Measurements from ENCODE around the gene PUS1. TPM values are rescaled to one million over a fixed set of nuclear protein-coding genes. Genes with fewer than 3 reads are reported as not detected.

PUS1 gene
- total and polyA plus RNA-seq, 2 experiments from 2014 or later, result 10.2 to 10.7 TPM

GRCh38 chr12:131990066-131990979 is 61.2 kb downstream of the PUS1 start:
- Histone ChIP-seq H3K4me1 (ENCODE audit: insufficient read depth) (no peaks in the 10 kb centered on the region), H3K9me3 (ENCODE audit: low read depth) (no peaks in the 10 kb centered on the region), H3K27me3 (no peaks in the 10 kb centered on the region), H3K9me2 (replicated peaks; ENCODE audit: insufficient read depth) (no peaks in the 10 kb centered on the region), H3K4me3 (no peak overlapping the region), H3K4me2 (no peak overlapping the region), H2AFZ (no peak overlapping the region), H3K36me3 (replicated peaks; ENCODE audit: insufficient read depth, low read depth) (no peaks in the 10 kb centered on the region), H4K20me1 (ENCODE audit: insufficient read depth, poor library complexity, severe bottlenecking) (no peaks in the 10 kb centered on the region), H3K79me2 (no peaks in the 10 kb centered on the region), H3K27ac (no peak overlapping the region)
- TF ChIP-seq EZH2 (IDR thresholded peaks at IDR 0.05; ENCODE audit: borderline replicate concordance), result no peak
- no peak for DNase-seq (ENCODE audit: low spot score)
- WGBS (ENCODE audit: low lambda C conversion rate, missing lambda C conversion rate), result 87% methylated on average over 24 of the region's 24 CpGs

- Histone ChIP-seq H3K27ac (no peak overlapping the region), H3K27me3 (no peaks in the 10 kb centered on the region), H3K79me2 (no peaks in the 10 kb centered on the region), H4K20me1 (ENCODE audit: insufficient read depth, poor library complexity, severe bottlenecking) (no peaks in the 10 kb centered on the region), H3K4me1 (ENCODE audit: insufficient read depth) (no peaks in the 10 kb centered on the region), H3K36me3 (replicated peaks; ENCODE audit: insufficient read depth, low read depth) (no peaks in the 10 kb centered on the region), H3K4me2 (no peak overlapping the region), H3K9me3 (ENCODE audit: low read depth) (no peaks in the 10 kb centered on the region), H3K4me3 (no peak overlapping the region), H3K9me2 (replicated peaks; ENCODE audit: insufficient read depth) (no peaks in the 10 kb centered on the region), H2AFZ (no peak overlapping the region)
- DNase-seq (ENCODE audit: low spot score), result no peak
- TF ChIP-seq EZH2 (IDR thresholded peaks at IDR 0.05; ENCODE audit: borderline replicate concordance) (no peak), EZH2phosphoT487 (IDR thresholded peaks at IDR 0.05; ENCODE audit: low read depth, severe bottlenecking, unreplicated experiment) (no peak)
- 94% methylated on average over 9 of the region's 9 CpGs for WGBS (ENCODE audit: low lambda C conversion rate, missing lambda C conversion rate)
These were observed 61.9 kb downstream of the PUS1 start for GRCh38 chr12:131990980-131991305.

GRCh38 chr12:131991816-131992430 is 62.8 kb downstream of the PUS1 start:
- no peaks in the 10 kb centered on the region for H3K27me3 ChIP-seq
- no peak overlapping the region for H3K4me3 ChIP-seq
- WGBS (ENCODE audit: low lambda C conversion rate, missing lambda C conversion rate), result 90% methylated on average over 11 of the region's 11 CpGs
- H3K4me1 ChIP-seq (ENCODE audit: insufficient read depth), result no peaks in the 10 kb centered on the region
- H2AFZ ChIP-seq, result no peak overlapping the region
- H3K4me2 ChIP-seq, result no peak overlapping the region
- H3K9me3 ChIP-seq (ENCODE audit: low read depth), result no peaks in the 10 kb centered on the region
- no peaks in the 10 kb centered on the region for H3K36me3 ChIP-seq (replicated peaks; ENCODE audit: insufficient read depth, low read depth)
- no peaks in the 10 kb centered on the region for H3K9me2 ChIP-seq (replicated peaks; ENCODE audit: insufficient read depth)
- H4K20me1 ChIP-seq (ENCODE audit: insufficient read depth, poor library complexity, severe bottlenecking), result no peaks in the 10 kb centered on the region
- no peaks in the 10 kb centered on the region for H3K79me2 ChIP-seq
- no peak overlapping the region for H3K27ac ChIP-seq
- DNase-seq (ENCODE audit: low spot score), result no peak
- TF ChIP-seq EZH2phosphoT487 (IDR thresholded peaks at IDR 0.05; ENCODE audit: low read depth, severe bottlenecking, unreplicated experiment) (no peak), EZH2 (IDR thresholded peaks at IDR 0.05; ENCODE audit: borderline replicate concordance) (no peak), CTCF (IDR thresholded peaks at IDR 0.05; ENCODE audit: poor library complexity) (no peak)

- Histone ChIP-seq H3K27ac (no peak overlapping the region), H4K20me1 (ENCODE audit: insufficient read depth, poor library complexity, severe bottlenecking) (no peaks in the 10 kb centered on the region), H2AFZ (no peak overlapping the region), H3K4me1 (ENCODE audit: insufficient read depth) (no peaks in the 10 kb centered on the region), H3K79me2 (no peaks in the 10 kb centered on the region), H3K4me2 (no peak overlapping the region), H3K9me2 (replicated peaks; ENCODE audit: insufficient read depth) (no peaks in the 10 kb centered on the region), H3K36me3 (replicated peaks; ENCODE audit: insufficient read depth, low read depth) (no peaks in the 10 kb centered on the region), H3K9me3 (ENCODE audit: low read depth) (no peaks in the 10 kb centered on the region), H3K27me3 (no peaks in the 10 kb centered on the region), H3K4me3 (no peak overlapping the region)
- no peak for DNase-seq (ENCODE audit: low spot score)
- TF ChIP-seq CTCF (IDR thresholded peaks at IDR 0.05; ENCODE audit: poor library complexity) (no peak), EZH2 (IDR thresholded peaks at IDR 0.05; ENCODE audit: borderline replicate concordance) (no peak), EZH2phosphoT487 (IDR thresholded peaks at IDR 0.05; ENCODE audit: low read depth, severe bottlenecking, unreplicated experiment) (no peak)
- 97% methylated on average over 4 of the region's 4 CpGs for WGBS (ENCODE audit: low lambda C conversion rate, missing lambda C conversion rate)
These were observed 65.5 kb downstream of the PUS1 start for GRCh38 chr12:131994589-131994988.

Small RNA genes within 50 kb of the gene (small RNA-seq; reads per million reads assigned to genes)
- gene AC131009.3, result not detected

Other genes with a start within 250 kb of the PUS1 start
- 15.9 and 25.1 TPM in 2 replicates for gene SFSWAP, start 218.2 kb upstream of the PUS1 start, total RNA-seq
- gene SFSWAP, start 218.2 kb upstream of the PUS1 start, polyA plus RNA-seq, result 21.4 and 26.6 TPM in 2 replicates
- gene MMP17, start 100.9 kb upstream of the PUS1 start, total RNA-seq, result 0.40 and 0.44 TPM in 2 replicates
- 0.42 and 0.78 TPM in 2 replicates for gene MMP17, start 100.9 kb upstream of the PUS1 start, polyA plus RNA-seq
- gene ULK1, start 34.7 kb upstream of the PUS1 start, total RNA-seq, result 9.4 and 9.8 TPM in 2 replicates
- gene ULK1, start 34.7 kb upstream of the PUS1 start, polyA plus RNA-seq, result 11.0 and 14.8 TPM in 2 replicates
- gene EP400, start 20.7 kb downstream of the PUS1 start, total RNA-seq, result 9.5 and 12.3 TPM in 2 replicates
- gene EP400, start 20.7 kb downstream of the PUS1 start, polyA plus RNA-seq, result 10.3 and 15.1 TPM in 2 replicates
- 5.8 and 6.8 TPM in 2 replicates for gene DDX51, start 215.0 kb downstream of the PUS1 start, total RNA-seq
- 16.1 and 24.3 TPM in 2 replicates for gene DDX51, start 215.0 kb downstream of the PUS1 start, polyA plus RNA-seq
- gene NOC4L, start 215.2 kb downstream of the PUS1 start, total RNA-seq, result 7.1 and 8.9 TPM in 2 replicates
- 30.6 and 31.8 TPM in 2 replicates for gene NOC4L, start 215.2 kb downstream of the PUS1 start, polyA plus RNA-seq

Measured in hepatocyte (in vitro differentiated cells).